ENCODE measurements around the gene SGMS2.

Gene SGMS2

DNA sequence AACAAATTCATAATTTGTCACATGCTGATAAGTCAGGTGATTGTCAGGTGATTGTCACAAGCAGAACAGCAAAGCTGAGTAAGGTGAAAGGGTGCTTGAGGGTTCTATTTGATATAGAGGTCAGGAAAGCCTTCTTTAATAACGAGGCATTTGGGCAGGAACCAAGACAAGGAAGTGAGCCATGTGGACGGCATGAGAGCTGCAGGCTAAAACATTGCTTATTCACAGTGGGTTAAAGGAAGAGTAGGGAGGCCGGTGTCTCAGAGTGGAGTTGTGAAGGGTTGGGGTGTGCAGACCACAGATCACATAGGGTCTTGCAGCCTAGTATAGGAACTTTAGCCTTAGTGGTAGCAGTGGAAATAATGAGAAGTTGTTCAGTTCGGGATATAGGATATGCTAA, 75.3 kb downstream of the SGMS2 start:
- peaks cover 21% of the 10 kb centered on the region for H3K27me3 ChIP-seq (ENCODE audit: insufficient read depth, low read length, poor library complexity)
- H4K20me1 ChIP-seq (ENCODE audit: insufficient read depth, low read length) = no peaks in the 10 kb centered on the region
- H3K36me3 ChIP-seq (ENCODE audit: insufficient read depth, low read length) = no peaks in the 10 kb centered on the region
- H3K4me2 ChIP-seq (ENCODE audit: insufficient read depth, low read length) = no peak overlapping the region
- no peaks in the 10 kb centered on the region for H3K9me3 ChIP-seq (ENCODE audit: insufficient read depth, low read length, severe bottlenecking)
- H3K9ac ChIP-seq (ENCODE audit: low read depth, low read length) = no peak overlapping the region
- DNase-seq = no peak
- H3K27ac ChIP-seq (ENCODE audit: low read length) = no peak overlapping the region
- no peak for ATAC-seq (ENCODE audit: insufficient read depth, low read depth)
- no peaks in the 10 kb centered on the region for H3K79me2 ChIP-seq (ENCODE audit: insufficient read depth, low read length)
- H2AFZ ChIP-seq (ENCODE audit: low read depth, low read length) = no peak overlapping the region
- H3K4me3 ChIP-seq (ENCODE audit: low read depth in 1 of 2, low read length in 2 of 2) = no peak overlapping the region
- TF ChIP-seq, protein P1, sequence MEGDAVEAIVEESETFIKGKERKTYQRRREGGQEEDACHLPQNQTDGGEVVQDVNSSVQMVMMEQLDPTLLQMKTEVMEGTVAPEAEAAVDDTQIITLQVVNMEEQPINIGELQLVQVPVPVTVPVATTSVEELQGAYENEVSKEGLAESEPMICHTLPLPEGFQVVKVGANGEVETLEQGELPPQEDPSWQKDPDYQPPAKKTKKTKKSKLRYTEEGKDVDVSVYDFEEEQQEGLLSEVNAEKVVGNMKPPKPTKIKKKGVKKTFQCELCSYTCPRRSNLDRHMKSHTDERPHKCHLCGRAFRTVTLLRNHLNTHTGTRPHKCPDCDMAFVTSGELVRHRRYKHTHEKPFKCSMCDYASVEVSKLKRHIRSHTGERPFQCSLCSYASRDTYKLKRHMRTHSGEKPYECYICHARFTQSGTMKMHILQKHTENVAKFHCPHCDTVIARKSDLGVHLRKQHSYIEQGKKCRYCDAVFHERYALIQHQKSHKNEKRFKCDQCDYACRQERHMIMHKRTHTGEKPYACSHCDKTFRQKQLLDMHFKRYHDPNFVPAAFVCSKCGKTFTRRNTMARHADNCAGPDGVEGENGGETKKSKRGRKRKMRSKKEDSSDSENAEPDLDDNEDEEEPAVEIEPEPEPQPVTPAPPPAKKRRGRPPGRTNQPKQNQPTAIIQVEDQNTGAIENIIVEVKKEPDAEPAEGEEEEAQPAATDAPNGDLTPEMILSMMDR (IDR thresholded peaks at IDR 0.05; ENCODE audit: borderline replicate concordance, extremely low read depth, low read length, poor library complexity, severe bottlenecking) = no peak
- no peak for TF ChIP-seq EZH2 (IDR thresholded peaks at IDR 0.05; ENCODE audit: borderline replicate concordance, low read depth, low read length, severe bottlenecking)
- H3K4me1 ChIP-seq (ENCODE audit: insufficient read depth, low read length) = no peaks in the 10 kb centered on the region

DNA sequence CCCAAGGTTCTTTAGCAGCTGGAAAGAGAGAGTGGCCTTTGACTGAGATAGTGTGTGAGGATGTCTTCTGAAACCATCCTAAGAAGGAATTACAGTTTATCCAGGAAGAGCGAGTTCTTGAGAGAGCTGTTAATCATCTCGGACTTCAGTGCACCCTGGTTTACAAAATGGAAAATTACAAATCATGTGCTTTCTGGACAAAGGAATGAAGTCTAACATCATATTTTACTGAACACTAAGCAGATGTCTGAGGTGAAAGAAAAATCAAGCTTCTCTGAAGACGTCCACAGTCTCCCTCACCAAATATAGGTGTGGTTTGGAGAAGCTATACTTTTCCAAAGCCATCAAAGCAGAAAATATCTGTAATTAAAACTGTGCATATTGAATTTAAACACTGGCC, 75.8 kb downstream of the SGMS2 start:
- Histone ChIP-seq H3K4me1 (ENCODE audit: insufficient read depth, low read length) (no peaks in the 10 kb centered on the region), H3K79me2 (ENCODE audit: insufficient read depth, low read length) (no peaks in the 10 kb centered on the region), H3K4me3 (ENCODE audit: low read depth in 1 of 2, low read length in 2 of 2) (no peak overlapping the region), H3K9ac (ENCODE audit: low read depth, low read length) (no peak overlapping the region), H4K20me1 (ENCODE audit: insufficient read depth, low read length) (no peaks in the 10 kb centered on the region), H2AFZ (ENCODE audit: low read depth, low read length) (no peak overlapping the region), H3K4me2 (ENCODE audit: insufficient read depth, low read length) (no peak overlapping the region), H3K36me3 (ENCODE audit: insufficient read depth, low read length) (no peaks in the 10 kb centered on the region), H3K9me3 (ENCODE audit: insufficient read depth, low read length, severe bottlenecking) (no peaks in the 10 kb centered on the region), H3K27ac (ENCODE audit: low read length) (no peak overlapping the region), H3K27me3 (ENCODE audit: insufficient read depth, low read length, poor library complexity) (peaks cover 18% of the 10 kb centered on the region)
- ATAC-seq (ENCODE audit: insufficient read depth, low read depth) (no peak), DNase-seq (no peak)
- TF ChIP-seq EZH2 (IDR thresholded peaks at IDR 0.05; ENCODE audit: borderline replicate concordance, low read depth, low read length, severe bottlenecking) = no peak
- TF ChIP-seq, protein P1 (IDR thresholded peaks at IDR 0.05; ENCODE audit: borderline replicate concordance, extremely low read depth, low read length, poor library complexity, severe bottlenecking) = no peak

DNA sequence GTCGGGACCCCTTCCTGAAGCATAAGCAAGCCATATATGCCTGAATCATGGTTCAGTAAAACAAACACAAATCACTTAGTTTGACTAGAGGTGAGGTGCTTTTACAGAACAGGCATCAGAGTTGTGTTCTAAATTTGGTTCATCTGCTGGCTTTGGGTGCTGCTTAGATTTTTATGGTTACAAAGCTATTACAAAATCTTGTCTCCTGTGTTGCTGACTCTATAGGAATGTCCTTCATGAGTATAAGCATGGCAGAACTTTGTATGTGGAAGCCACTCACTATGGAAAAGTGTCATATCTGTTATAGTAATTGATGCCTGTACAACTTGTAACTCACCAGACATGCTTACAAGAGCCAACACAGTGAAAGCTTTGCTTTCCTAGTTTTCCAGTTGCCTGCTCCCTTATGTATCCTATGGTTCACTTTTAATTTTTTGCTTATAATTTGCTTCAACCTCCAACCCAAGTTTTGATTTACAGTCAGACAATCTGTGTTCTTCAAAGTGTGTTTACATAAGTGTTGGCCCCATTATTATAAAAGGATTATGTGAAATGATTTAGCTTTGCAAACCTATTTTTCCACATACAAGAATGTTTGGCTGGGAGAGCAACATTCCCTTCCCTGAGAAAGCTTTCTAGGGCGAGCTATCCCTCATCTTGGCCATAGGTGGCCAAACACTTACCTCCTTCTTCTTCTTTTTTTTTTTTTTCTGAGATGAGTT, 76.6 kb downstream of the SGMS2 start:
- peaks cover 17% of the 10 kb centered on the region for H3K27me3 ChIP-seq (ENCODE audit: insufficient read depth, low read length, poor library complexity)
- TF ChIP-seq, protein P1 (IDR thresholded peaks at IDR 0.05; ENCODE audit: borderline replicate concordance, extremely low read depth, low read length, poor library complexity, severe bottlenecking) = no peak
- no peak for TF ChIP-seq EZH2 (IDR thresholded peaks at IDR 0.05; ENCODE audit: borderline replicate concordance, low read depth, low read length, severe bottlenecking)
- H3K27ac ChIP-seq (ENCODE audit: low read length) = no peak overlapping the region
- no peak overlapping the region for H3K4me3 ChIP-seq (ENCODE audit: low read depth in 1 of 2, low read length in 2 of 2)
- no peak overlapping the region for H2AFZ ChIP-seq (ENCODE audit: low read depth, low read length)
- H3K4me2 ChIP-seq (ENCODE audit: insufficient read depth, low read length) = no peak overlapping the region
- no peaks in the 10 kb centered on the region for H4K20me1 ChIP-seq (ENCODE audit: insufficient read depth, low read length)
- no peaks in the 10 kb centered on the region for H3K9me3 ChIP-seq (ENCODE audit: insufficient read depth, low read length, severe bottlenecking)
- no peaks in the 10 kb centered on the region for H3K79me2 ChIP-seq (ENCODE audit: insufficient read depth, low read length)
- H3K36me3 ChIP-seq (ENCODE audit: insufficient read depth, low read length) = no peaks in the 10 kb centered on the region
- ATAC-seq (ENCODE audit: insufficient read depth, low read depth) = no peak
- no peak overlapping the region for H3K9ac ChIP-seq (ENCODE audit: low read depth, low read length)
- DNase-seq = no peak
- H3K4me1 ChIP-seq (ENCODE audit: insufficient read depth, low read length) = no peaks in the 10 kb centered on the region
